Nucleus accumbens (tissue), 56 donors: ENCODE data around the gene BUB1B.
A peak's percentile ranks its signal among the peaks of the same experiment; 100 is the strongest.
"Not testable (repeated sequence)": the region's sequence is repeated elsewhere in the genome, so short reads cannot be mapped to it uniquely, and the experiment has no call there.

Experiments
- DNase-seq, 56 donors: peaks; one replicate each; lab custom pipeline; 2025; lab: John Stamatoyannopoulos, UW

The BUB1B gene

GRCh38 chr15:40134885-40135284 is 26.0 kb upstream of the BUB1B start:
- no peak for DNase-seq

- not testable (repeated sequence) for DNase-seq
Observed at GRCh38 chr15:40135846-40136450, 24.9 kb upstream of the BUB1B start.

GRCh38 chr15:40136470-40137302 is 24.2 kb upstream of the BUB1B start:
- DNase-seq: no peak

- DNase-seq: no peak
Observed at GRCh38 chr15:40137303-40138200, 23.3 kb upstream of the BUB1B start.

GRCh38 chr15:40138201-40138570 is 22.7 kb upstream of the BUB1B start:
- DNase-seq: not testable (repeated sequence)

- DNase-seq: no peak
Observed at GRCh38 chr15:40142428-40142827, 18.4 kb upstream of the BUB1B start.

GRCh38 chr15:40146037-40146436 is 14.8 kb upstream of the BUB1B start:
- DNase-seq: no peak

GRCh38 chr15:40149339-40149738 is 11.5 kb upstream of the BUB1B start:
- DNase-seq: no peak

GRCh38 chr15:40150163-40150925 is 10.5 kb upstream of the BUB1B start:
- DNase-seq: peak in 5 of 56 donors; percentile 1 to 56 (median 6)

- DNase-seq: no peak
Observed at GRCh38 chr15:40151499-40151898, 9.4 kb upstream of the BUB1B start.

- DNase-seq: peak in 8 of 56 donors; percentile 3 to 30 (median 10)
Observed at GRCh38 chr15:40151991-40152390, 8.9 kb upstream of the BUB1B start.

- DNase-seq: not testable (repeated sequence)
Observed at GRCh38 chr15:40154821-40155220, 6.0 kb upstream of the BUB1B start.

GRCh38 chr15:40155270-40155910 is 5.5 kb upstream of the BUB1B start:
- no peak for DNase-seq

- peak in 1 of 56 donors; percentile 2 for DNase-seq
Observed at GRCh38 chr15:40157778-40158447, 3.0 kb upstream of the BUB1B start.

- no peak for DNase-seq
Observed at GRCh38 chr15:40160021-40160420, 848 bp upstream of the BUB1B start.

- DNase-seq: no peak
Observed at GRCh38 chr15:40161693-40162391, 973 bp downstream of the BUB1B start.

- no peak for DNase-seq
Observed at GRCh38 chr15:40162552-40162951, 1.7 kb downstream of the BUB1B start.

GRCh38 chr15:40163657-40164416 is 3.0 kb downstream of the BUB1B start:
- no peak for DNase-seq
